GM18507 (cell line): ENCODE results near the gene TBL1X.

ENCODE experiments used
- DNase-seq: peaks from one replicate; pipeline ENCODE4 v3.0.0; 2011; ENCODE audit warnings: low read depth; ENCODE audit not compliant: insufficient read length; ENCODE audit errors: extremely low spot score
- FAIRE-seq: peaks from 2 replicates; lab custom pipeline; 2011; peaks lifted over from hg19 to GRCh38; lab: Jason Lieb, UNC

The TBL1X gene

DNA sequence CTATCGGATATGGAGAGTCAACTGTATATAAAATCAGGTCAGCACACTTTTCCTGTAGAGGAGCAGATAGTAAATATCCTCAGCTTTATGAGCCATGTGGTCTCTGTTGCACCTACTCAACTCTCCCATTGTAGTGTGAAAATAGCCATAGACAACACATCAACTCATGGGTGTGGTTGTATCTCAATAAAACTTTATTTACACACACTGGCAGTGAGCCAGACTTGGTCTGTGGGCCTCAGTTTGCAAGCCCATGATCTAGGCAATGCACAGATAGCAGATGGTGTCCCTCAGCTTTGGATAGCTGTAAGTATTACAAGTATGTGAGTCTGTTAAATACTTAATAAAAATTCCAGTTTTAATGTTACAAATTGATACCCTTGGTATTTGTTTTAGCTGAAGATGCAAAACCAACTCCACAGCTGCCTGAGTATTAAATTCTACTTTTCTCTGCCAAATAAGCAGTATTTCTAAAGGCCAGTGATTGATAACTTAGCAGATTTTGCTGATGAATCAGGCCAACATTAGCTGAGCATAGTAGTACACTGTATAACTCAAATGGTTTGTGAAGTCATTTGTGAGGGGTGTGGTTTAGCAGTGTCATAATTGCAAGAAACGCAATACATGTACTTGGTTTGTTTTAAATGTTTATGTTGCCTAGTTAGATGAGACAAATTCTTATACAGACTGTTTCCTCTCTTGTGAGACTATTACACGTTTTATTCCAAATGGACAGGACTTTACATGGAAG lies 213.5 kb downstream of the TBL1X start:
- DNase-seq = no peak
- FAIRE-seq = peak; percentile 18

DNA sequence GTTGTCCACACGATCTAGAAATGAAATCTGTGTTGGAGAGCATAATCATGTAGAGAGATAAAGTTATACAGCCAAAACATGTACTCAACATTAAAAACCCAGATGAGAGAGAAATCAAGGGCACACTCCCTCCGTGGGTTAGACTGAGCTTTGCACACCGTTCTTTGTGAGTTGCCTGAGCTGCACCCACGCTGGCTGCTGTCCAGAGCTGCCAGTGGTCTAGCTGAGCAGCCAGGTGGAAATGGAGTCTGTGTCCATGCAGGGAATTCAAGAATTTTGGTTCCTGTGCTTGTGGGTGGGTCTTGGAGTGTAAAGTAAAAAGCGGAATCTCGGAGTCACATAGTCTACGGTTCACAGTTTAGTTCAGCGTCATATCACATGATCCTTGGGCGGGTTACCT lies 216.2 kb downstream of the TBL1X start:
- FAIRE-seq (no peak), DNase-seq (no peak)

DNA sequence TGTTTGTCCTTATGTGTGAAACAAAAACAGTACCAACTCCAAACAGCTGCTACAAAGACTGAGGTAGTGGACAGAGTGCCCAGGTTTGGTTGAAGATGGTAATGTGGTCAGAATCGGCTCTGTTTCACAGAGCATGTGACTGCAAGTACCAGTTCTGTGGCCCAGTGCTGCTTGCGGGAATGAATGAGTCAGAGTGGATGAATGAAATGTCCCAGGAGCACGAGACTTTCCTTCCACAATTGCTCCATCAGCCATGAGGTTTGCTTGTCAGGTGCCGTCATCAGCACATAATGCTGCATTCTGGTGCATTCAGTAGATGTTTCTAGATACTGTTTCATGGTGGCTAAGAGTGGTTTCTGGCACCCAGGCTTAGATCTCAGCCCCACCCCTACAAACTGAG lies 216.6 kb downstream of the TBL1X start:
- FAIRE-seq (no peak), DNase-seq (no peak)

DNA sequence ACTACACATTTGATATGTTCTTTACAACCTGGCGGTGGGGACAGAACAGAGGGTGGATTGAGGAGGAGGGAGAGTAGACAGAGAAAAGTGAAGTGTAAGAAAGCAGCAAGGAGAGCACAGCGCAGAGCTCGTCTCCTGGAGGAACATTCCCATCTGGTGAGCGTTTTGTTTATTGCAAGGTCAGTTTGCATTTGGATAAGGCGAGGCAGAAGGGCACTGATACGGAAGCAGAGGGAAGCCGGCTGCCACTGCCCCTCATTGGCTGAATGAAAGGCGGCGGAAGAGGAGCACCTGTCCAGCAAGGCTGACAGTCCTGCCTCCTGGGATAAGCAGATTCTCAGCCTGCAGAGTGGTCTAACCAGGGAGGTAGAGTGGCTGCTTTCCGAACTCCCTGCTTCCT lies 217.6 kb downstream of the TBL1X start:
- FAIRE-seq = no peak
- DNase-seq = no peak

DNA sequence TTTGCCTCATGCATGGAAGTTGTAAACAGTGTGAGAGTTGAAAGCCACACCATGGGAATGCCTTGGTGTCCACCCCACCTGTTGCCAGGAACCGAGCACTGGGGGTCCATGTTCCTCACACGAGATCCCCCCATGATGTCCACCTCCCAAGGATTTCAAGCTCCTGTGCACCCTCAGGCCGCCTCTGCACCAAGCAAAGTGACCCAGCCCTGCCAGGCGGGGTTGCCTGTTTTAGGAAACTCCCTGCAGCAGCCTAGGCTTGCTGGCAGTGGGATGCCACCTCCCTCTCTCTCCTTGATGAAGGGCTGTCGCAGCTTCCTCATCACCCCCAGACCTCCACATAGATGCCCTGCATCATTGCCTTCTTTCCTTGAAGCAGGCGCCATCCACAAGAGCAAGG lies 218.0 kb downstream of the TBL1X start:
- DNase-seq (no peak), FAIRE-seq (no peak)

DNA sequence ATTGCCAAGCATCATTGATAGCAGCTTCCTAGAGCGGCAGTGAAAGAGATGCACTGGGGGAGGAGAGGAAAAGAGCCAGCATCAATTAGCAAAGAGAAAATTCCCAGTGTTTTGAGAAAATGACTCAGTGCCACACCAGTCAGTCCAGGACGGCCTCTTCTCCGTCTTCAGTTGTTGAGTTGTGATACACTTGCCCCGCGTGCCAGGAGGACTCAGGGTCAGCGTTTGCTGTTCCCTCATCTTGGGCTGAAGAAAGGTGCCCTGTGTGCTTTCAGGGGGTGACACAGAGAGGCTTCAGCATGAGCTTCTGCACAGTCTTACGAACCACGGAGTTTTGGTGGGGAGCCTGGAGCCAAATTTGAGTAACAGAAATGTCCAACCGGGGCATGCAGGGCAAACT lies 218.5 kb downstream of the TBL1X start:
- DNase-seq (no peak), FAIRE-seq (no peak)

DNA sequence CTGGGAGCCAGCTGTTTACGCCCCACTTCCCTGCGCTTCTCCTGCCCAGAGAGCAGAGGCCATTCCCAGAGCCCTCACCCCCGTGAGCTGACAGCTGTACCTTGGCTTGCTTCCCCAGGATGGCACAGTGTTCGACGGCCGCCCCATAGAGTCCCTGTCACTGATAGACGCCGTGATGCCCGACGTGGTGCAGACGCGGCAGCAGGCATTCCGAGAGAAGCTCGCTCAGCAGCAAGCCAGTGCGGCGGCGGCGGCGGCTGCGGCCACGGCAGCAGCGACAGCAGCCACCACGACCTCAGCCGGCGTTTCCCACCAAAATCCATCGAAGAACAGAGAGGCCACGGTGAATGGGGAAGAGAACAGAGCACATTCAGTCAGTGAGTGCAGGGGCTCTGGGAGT lies 223.0 kb downstream of the TBL1X start:
- no peak for FAIRE-seq

DNA sequence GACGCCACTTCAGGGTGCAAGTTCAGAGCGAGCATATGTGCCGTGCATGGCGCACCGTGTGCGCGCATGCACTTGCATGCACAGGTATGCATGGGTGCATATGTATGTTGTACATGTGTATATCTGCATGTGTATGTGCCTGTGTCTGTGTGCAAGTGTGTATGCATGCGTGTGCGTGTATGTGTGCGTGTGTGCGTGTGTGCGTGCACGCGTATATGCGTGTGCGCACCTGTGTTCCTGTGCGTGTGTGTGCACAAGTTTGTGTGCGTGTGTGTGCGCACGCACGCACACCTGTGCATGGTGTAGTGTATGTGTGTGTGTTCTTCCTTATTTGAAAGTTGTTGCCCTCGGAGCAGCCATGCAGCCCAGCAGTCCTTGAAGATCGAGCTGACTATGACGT lies 224.0 kb downstream of the TBL1X start:
- no peak for DNase-seq

More for the DNA sequence above, 223.0 kb downstream of the TBL1X start:
- DNase-seq = no peak

DNA sequence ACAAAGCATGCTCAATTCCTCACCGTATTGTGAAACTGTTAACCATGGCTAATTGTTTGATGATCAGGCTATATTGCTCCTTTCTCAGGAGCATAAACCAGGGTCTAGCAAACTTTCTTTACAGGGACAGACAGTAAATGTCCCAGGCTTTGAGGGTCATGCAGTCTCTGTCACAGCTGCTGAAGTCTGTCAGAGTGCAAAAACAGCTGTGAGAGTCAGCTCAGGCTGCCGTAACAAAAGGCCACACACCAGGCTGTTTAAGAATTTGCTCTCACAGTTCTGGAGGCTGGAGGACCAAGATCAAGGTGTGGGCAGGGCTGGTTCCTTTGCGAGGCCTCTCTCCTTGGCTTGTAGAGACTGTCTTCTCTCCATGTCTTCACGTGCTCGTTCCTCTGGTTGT lies 225.2 kb downstream of the TBL1X start:
- DNase-seq (no peak), FAIRE-seq (no peak)

More for the DNA sequence above, 224.0 kb downstream of the TBL1X start:
- FAIRE-seq = no peak

DNA sequence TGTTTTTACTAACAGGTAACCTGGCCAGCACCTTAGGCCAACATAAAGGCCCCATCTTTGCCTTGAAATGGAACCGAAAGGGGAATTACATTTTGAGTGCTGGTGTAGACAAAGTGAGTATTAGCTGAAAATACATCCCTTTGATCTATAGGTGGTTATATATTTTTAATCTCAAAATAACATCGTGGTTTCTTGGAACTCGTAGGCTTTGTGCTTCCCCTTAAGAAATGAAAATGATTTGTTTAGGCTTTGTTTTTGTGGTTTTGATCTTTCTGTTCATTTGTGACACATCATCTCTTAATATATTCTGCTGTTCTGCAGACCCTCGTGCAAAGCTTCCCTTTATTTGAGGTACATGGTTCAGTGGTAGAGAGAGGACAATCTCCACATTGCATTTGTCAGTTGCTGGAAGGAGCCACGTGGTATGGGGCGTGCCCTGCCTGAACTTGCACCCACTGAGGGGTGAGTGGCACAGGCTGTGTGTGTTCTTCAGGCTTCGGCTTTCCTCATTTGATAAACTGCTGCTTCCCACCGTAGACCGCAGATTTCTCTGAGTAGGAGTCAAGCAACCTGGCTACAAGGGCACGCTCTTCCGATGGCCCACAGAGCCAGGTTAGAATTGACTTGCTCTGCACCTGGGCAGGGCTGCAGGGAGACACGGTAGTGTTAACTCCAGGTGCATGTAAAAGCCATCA lies 228.6 kb downstream of the TBL1X start:
- DNase-seq = no peak
- no peak for FAIRE-seq

DNA sequence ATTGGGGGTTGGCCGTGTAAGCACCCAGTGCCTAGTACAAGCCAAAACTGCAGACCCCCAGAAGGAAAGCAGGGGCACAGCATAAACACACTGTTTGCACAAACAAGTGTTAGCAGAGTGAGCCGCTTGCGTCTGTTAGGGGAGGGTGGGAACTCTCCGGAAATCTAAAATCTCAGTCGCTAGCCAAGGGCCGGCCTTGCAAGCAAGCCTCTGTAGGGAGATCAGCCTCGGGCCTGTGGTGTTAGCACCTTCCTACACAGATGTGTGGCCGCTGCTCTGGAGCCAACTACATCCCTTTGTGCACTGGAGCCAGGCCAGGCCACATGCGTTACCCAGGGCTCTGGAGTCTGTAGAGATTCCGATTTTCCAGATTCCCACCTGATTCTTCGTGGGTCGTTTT lies 233.7 kb downstream of the TBL1X start:
- FAIRE-seq = no peak

DNA sequence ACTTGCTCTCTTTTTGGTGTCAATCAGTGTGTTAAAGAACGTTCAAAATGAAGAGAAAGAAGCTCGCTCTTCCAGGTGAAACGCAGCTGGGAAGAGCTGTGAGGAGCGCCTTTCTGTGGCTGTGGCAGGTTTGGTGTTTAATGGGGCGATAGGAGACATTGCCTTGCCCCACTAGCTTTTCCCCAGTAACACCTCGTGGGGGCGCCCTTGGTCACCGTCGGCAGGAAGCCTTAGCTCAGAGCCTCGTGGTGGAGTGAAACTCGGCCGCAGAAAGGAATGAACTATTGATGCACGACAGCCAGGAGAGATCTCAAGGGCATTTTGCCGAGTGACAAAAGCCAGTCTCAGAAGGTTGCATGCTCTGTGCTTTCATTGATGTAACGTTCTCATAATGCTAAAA lies 235.7 kb downstream of the TBL1X start:
- no peak for DNase-seq
- FAIRE-seq = no peak

More for the DNA sequence above, 233.7 kb downstream of the TBL1X start:
- DNase-seq = no peak

DNA sequence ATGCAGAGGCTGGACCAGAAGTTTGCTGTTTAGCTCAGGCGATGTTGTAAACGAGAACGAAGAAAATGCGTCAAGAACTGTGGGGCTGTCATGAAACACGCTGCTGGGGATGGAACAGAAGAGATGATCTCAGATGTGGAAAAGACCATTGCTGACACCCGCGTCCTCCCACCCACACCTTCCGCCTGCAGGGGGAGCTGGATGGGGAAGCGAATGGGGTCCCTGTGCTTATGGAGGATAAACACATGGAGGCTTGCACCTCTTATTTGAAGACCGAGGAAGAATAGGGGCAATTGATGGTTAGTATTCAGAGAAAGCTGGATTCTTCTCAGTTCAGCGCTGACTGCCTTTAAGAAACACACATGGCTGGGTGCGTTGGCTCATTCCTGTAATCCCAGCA lies 236.9 kb downstream of the TBL1X start:
- DNase-seq (no peak), FAIRE-seq (no peak)

DNA sequence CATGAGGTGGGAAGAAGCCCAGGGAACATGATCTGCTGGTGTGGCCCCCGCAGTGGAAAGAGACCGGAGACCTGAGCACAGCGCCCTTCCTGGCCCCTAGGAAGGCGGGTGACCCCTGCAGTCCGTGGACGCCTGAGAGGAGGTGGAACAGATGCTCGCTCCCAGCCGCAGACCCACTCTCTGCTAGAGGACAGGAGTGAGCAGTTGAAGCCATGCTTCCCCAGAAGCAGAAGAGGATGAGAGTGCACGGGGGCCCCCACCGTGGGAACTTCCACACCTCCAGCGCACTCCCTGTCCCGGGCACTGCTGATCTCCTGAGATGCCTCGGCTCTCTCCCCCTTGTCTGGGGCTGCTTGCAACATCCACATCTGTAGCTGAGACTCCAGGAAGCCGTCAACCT lies 238.5 kb downstream of the TBL1X start:
- no peak for FAIRE-seq

DNA sequence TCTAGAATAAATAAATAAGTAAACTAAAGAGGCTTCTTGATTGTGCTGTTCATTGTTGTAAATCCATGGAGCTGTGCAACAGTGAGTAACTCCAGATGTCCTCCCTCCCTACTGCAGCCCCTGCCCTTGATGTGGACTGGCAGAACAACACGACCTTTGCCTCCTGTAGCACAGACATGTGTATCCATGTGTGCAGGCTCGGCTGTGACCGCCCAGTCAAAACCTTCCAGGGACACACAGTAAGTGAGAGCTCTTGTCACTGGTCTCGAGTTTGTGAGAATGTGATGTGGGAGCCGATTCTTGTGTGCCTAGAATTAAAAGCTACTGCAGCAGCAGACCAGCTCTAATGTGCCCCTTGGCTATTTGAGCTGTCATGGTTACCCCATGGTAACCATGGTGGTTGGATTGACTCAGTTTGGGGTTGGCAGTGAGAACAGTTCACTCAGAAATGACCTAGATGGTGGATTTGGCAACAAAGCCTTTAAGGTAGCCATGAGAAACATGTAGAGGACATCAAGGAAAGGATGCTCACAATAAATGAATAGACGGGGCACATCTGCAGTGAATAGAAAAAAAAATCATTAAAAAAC lies 240.1 kb downstream of the TBL1X start:
- FAIRE-seq = no peak
- DNase-seq = no peak

More for the DNA sequence above, 238.5 kb downstream of the TBL1X start:
- DNase-seq = no peak

DNA sequence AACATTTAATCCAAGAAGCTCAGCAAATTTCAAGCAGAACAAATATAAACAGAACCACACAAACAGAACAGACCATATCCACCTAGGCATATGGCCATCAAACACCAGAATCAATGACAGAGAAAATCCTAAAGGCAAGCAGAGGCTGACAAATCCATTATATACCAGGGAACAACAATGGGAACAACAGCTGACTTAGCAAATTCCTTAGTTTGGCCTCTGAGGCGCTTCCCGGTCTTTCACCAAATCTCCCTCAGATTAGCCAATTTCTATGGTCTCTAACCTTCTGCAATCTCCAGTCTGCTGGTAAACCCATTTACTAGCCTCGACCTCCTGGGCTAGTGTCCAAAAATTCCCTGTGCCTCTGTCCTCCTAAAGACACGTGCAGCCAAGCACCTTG lies 241.6 kb downstream of the TBL1X start:
- DNase-seq (no peak), FAIRE-seq (no peak)

DNA sequence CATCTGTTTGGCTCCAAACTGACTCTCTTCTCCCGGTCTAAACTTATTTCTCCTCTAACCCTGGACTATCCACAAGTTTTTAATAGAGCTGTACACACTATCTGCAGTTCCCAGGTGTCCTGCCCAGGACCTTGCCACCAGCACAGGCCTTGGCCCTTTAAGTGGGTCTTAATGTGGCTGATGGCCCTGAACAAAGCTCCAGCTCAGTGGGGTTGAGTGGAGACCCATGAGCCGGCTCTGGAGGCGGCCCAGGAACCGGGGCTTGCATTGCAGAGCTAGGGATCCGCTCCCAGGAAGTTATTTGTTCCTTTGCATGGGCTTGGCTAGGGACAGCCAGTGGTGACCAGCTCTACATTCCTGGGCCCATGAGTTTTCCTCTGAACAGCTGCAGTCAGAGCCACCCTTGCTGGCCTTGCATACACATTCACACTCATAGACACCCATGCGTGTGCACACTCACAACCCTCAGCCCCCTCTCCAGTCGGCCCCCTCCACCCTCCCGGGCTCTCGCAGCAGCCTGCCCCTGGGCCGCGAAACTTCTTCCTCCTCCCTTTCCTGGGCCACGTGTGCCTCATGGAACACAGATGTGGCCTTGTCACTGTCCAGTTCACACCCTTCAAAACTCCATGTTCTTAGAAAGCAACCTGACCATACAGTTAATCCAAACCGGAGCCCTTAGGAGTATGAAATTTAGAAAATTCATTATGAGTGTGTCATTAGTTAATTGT lies 242.6 kb downstream of the TBL1X start:
- DNase-seq = no peak
- no peak for FAIRE-seq

DNA sequence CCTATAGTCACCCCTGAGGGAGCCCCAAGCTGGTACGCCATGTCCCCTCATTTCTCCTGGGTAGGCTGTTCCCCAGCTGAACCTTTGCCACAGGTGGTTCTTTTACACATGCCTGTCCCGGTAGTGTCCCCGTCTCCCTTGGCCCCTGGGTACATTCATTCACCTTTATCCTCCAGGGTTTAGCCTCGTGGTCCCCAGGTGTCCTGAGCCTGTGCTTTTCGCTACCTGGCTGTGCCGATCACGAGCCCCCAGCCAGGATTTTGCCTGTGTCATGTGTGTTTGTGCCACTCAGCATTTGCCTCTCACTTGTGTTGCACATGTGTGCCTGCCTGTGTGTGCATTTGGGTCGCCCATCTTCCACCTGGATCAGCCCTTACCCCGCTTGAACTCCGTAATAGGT lies 243.2 kb downstream of the TBL1X start:
- no peak for FAIRE-seq

DNA sequence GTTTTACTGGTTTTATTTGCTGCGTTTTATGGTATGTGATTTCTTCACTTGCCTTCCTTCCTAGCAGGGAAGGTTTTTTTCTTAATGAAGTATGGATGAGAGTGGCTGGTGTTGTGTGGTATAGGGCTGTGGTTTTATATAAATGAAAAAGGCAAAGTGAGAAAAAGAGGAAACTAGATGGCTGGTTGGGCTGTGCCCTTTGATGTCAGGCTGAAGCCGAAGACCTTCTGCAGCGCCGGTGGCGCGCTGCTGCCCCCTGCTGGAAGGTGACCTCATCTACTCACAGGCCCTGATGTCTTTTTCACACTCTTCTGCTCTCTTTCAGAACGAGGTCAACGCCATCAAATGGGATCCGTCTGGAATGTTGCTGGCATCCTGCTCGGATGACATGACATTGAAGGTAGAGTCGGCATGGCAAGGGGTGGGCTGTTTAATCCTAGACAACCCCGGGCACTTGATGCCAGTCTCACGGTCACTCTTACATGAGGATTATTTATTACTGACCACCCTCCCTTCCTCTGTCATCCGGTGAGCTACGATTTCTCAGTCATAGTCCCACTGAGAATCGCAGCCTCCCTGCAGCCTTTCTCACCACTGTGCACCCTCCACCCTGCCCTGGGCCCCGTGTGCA lies 244.2 kb downstream of the TBL1X start:
- peak; percentile 92 for FAIRE-seq
- DNase-seq = peak; percentile 18

More for the DNA sequence above, 243.2 kb downstream of the TBL1X start:
- DNase-seq = no peak

DNA sequence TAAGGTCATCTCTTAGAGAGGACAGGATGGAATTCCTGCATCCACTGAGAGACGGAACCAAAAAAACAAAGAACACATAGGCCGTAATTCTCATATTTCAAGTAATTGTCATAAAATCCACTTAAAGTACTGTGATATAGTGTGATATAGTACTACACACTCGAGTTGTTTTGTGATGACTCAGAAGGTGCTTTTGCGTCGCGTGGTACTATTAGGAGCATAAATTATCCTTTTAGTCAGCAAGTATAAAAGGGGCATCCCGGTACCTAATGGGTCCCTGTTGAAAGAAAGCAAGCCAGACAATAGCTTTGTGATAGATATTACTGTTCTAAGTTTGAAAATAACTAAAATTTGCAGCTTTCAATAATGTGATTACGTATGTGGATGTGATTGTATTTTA lies 245.5 kb downstream of the TBL1X start:
- no peak for FAIRE-seq
- DNase-seq = no peak
